PC-3 (cell line): ENCODE data around the gene CBX6.

Source experiments
- CTCF ChIP-seq: fragments of 300-600 bp; sonication (generic); conservative IDR thresholded peaks from 2 replicates; pipeline ENCODE4 v1.5.1; 2017; ENCODE audit warnings: antibody characterized with exemption, low read depth, mild to moderate bottlenecking, low read length
- EZH2 ChIP-seq: fragments of 300-600 bp; sonication (generic); IDR thresholded peaks from one replicate; pipeline ENCODE4 v1.6.1; 2017; ENCODE audit warnings: antibody characterized with exemption, mild to moderate bottlenecking, low read length; ENCODE audit not compliant: unreplicated experiment
- EZH2phosphoT487 ChIP-seq: fragments of 300-600 bp; sonication (generic); IDR thresholded peaks from 2 replicates; pipeline ENCODE4 v1.6.1; 2018; ENCODE audit warnings: mild to moderate bottlenecking, antibody characterized with exemption, low read length, borderline replicate concordance

DNA sequence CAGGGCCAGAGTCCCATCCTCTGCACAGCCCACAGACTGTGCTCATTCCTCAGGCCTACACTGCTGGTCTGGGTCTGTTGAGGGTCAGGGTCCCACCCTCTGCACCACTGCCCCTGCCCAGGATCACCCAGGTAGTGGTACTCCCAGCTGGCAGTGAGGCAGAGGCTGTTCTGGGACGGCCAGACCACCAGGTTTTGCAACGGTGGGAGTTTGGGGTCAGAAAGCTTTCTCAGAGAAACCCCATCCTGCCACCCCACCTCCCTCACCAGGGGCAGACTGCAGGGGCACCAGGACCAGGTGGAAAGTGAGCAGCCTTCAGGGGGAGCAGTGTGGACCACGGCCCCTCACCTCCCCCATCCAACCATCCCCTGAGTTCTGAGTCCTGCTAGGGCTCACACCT is 39.0 kb downstream of the CBX6 start:
- TF ChIP-seq CTCF (no peak), EZH2 (no peak), EZH2phosphoT487 (no peak)
